Measurements from ENCODE around the gene ALAS1. TPM values are rescaled to one million over a fixed set of nuclear protein-coding genes. Genes with fewer than 3 reads are reported as not detected.
A peak's percentile ranks its signal among the peaks of the same experiment; 100 is the strongest.

The ALAS1 gene
- total RNA-seq, 1 donor from 2014 or later = 78.9 TPM

GRCh38 chr3:52240886-52241370 lies 43.0 kb downstream of the ALAS1 start:
- intact Hi-C loops (cut with DNase I) = no loop called here
- Histone ChIP-seq H3K9me3 (no peaks in the 10 kb centered on the region), H3K27ac (peak overlapping the region; percentile 84), H3K27me3 (no peaks in the 10 kb centered on the region), H3K4me1 (peaks cover 46% of the 10 kb centered on the region), H3K36me3 (no peaks in the 10 kb centered on the region), H3K4me3 (no peak overlapping the region)
- no peak for TF ChIP-seq CTCF (IDR thresholded peaks at IDR 0.05)
- no peak for ATAC-seq
- no peak for DNase-seq

- intact Hi-C loops (cut with DNase I) = no loop called here
- H3K4me1 ChIP-seq = peaks cover 44% of the 10 kb centered on the region
- no peaks in the 10 kb centered on the region for H3K36me3 ChIP-seq
- no peaks in the 10 kb centered on the region for H3K27me3 ChIP-seq
- no peak overlapping the region for H3K27ac ChIP-seq
- TF ChIP-seq CTCF (IDR thresholded peaks at IDR 0.05) = no peak
- DNase-seq (no peak), ATAC-seq (no peak)
- H3K9me3 ChIP-seq = no peaks in the 10 kb centered on the region
- H3K4me3 ChIP-seq = no peak overlapping the region
Observed at GRCh38 chr3:52242039-52242438, 44.1 kb downstream of the ALAS1 start.

GRCh38 chr3:52243791-52244628 lies 46.0 kb downstream of the ALAS1 start:
- intact Hi-C loops (cut with DNase I) = no loop called here
- Histone ChIP-seq H3K36me3 (peaks cover 9% of the 10 kb centered on the region), H3K27ac (peak overlapping the region; percentile 91), H3K9me3 (no peaks in the 10 kb centered on the region), H3K27me3 (no peaks in the 10 kb centered on the region), H3K4me1 (peaks cover 36% of the 10 kb centered on the region), H3K4me3 (no peak overlapping the region)
- ATAC-seq (peak; percentile 47), DNase-seq (peak; percentile 79)
- TF ChIP-seq CTCF (IDR thresholded peaks at IDR 0.05) = no peak

- TF ChIP-seq CTCF (IDR thresholded peaks at IDR 0.05) = no peak
- Histone ChIP-seq H3K4me3 (peak within 1 kb of the TSS; percentile 68), H3K27ac (peak within 1 kb of the TSS; percentile 91), H3K27me3 (no peaks in the 10 kb centered on the region), H3K9me3 (no peaks in the 10 kb centered on the region), H3K4me1 (peaks cover 26% of the 10 kb centered on the region), H3K36me3 (peaks cover 20% of the 10 kb centered on the region)
- ATAC-seq (peak; percentile 65), DNase-seq (peak; percentile 81)
- intact Hi-C loops (cut with DNase I) = no loop called here
Observed at GRCh38 chr3:52245322-52246263, 47.6 kb downstream of the ALAS1 start, which contains the start of gene PPM1M. Gene PPM1M, plus strand, starts transcription at chr3:52245759. Its CDS starts 66 bp downstream, at chr3:52245825.

- TF ChIP-seq CTCF (IDR thresholded peaks at IDR 0.05) = no peak
- H3K27ac ChIP-seq = peak overlapping the region; percentile 91
- peak overlapping the region; percentile 68 for H3K4me3 ChIP-seq
- H3K4me1 ChIP-seq = peaks cover 25% of the 10 kb centered on the region
- intact Hi-C loops (cut with DNase I) = no loop called here
- no peak for DNase-seq
- H3K9me3 ChIP-seq = no peaks in the 10 kb centered on the region
- H3K27me3 ChIP-seq = no peaks in the 10 kb centered on the region
- H3K36me3 ChIP-seq = peaks cover 26% of the 10 kb centered on the region
- ATAC-seq = no peak
Observed at GRCh38 chr3:52246264-52246620, 48.3 kb downstream of the ALAS1 start.

Data from upper lobe of right lung (tissue), 1 donor.